ENCODE data around the gene ISG20.

The ISG20 gene

DNA sequence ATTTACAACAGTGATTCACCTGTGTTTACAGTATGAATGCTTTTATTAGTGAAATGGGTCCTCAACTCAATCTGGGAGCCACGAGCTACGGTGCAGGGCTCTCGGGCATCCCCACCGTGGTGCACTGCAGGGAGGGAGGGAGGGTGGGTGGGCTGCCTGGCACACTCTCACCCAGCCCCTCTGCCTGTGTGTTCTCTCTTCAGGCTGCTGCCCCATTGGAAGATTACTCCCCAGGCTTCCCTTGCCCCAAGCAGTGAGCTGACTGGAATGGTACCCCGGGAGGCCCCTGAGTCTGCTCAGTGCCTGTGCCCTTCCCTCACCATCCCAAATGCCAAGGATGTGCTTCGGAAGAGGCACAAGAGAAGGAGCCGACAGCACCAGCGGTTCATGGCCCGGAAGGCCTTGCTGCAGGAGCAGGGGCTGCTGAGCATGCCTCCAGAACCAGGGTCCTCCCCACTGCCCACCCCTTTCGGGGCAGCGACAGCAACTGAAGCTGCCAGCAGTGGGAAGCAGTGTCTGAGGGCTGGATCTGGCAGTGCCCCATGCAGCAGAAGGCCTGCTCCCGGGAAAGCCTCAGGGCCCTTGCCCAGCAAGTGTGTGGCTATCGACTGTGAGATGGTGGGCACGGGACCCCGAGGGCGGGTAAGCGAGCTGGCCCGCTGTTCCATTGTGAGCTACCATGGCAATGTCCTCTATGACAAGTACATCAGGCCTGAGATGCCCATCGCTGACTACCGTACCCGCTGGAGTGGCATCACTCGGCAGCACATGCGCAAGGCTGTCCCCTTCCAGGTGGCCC is 12.7 kb upstream of the ISG20 start:
- TF ChIP-seq, protein P1, sequence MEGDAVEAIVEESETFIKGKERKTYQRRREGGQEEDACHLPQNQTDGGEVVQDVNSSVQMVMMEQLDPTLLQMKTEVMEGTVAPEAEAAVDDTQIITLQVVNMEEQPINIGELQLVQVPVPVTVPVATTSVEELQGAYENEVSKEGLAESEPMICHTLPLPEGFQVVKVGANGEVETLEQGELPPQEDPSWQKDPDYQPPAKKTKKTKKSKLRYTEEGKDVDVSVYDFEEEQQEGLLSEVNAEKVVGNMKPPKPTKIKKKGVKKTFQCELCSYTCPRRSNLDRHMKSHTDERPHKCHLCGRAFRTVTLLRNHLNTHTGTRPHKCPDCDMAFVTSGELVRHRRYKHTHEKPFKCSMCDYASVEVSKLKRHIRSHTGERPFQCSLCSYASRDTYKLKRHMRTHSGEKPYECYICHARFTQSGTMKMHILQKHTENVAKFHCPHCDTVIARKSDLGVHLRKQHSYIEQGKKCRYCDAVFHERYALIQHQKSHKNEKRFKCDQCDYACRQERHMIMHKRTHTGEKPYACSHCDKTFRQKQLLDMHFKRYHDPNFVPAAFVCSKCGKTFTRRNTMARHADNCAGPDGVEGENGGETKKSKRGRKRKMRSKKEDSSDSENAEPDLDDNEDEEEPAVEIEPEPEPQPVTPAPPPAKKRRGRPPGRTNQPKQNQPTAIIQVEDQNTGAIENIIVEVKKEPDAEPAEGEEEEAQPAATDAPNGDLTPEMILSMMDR (IDR thresholded peaks at IDR 0.05), result no peak

DNA sequence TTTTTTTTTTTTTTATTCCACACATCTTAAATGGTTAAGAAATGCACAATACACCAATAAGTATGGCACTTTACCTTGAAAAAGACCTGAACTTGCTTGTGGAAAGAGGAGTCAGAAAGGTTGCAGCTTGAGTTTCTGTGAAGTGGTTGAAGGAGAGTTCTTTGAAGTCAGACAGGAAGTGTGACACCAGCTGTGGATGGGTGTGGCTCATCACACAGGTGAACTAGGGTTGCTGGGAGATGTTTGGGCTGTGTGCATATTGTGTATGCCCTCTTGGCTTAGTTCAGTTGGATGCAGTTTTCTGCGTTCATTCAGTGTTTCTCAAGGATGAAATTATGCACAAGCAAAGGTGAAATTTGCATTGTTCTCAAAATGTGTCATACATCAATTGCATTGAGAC is 11.4 kb upstream of the ISG20 start:
- TF ChIP-seq, protein P1 (IDR thresholded peaks at IDR 0.05), result no peak

DNA sequence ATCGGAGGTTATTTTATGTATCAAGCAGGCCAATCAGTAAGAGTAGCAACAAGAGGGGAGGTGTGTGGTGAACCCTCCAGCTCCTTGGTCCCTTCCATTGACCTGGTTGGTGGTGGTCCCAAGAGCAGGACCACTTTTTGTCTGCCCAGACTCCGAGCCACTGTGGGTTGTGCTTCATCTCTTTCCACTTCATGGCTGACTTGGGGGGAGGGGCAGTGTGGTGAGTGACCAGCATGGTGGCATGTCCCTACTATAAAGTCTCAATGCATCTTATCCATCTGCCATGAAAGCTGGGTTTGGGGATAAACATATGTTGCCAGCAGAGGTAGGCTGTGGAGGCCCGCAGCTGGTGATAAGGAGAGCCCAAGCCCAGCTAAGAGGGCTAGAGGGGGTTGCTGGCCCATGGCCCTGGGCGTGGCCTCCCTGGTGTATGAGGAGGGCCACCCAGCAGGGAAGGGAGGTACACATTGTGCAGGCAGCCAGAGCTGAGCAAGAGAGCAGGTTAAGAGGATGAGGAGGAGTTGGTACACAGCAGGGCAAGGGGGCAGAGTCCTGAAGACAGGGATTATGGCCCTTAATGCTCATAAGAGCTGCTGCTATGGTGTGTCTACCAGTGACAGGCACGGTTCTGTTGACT is 10.7 kb upstream of the ISG20 start:
- TF ChIP-seq, protein P1 (IDR thresholded peaks at IDR 0.05), result no peak

DNA sequence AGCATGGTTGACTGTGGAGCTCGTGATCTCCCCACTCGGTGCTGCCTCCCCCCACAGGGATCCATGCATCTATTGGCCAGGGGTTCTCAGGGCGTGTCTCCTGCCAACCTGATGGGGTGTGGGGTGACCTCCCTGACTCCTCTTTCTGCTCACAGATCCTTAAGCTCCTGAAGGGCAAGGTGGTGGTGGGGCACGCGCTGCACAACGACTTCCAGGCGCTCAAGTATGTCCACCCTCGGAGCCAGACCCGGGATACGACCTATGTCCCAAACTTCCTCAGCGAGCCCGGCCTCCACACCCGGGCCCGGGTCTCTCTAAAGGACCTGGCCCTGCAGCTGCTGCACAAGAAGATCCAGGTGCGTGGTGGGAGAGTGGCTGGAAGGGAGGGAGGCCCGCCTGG is 9.7 kb upstream of the ISG20 start:
- TF ChIP-seq, protein P1 (IDR thresholded peaks at IDR 0.05), result no peak

DNA sequence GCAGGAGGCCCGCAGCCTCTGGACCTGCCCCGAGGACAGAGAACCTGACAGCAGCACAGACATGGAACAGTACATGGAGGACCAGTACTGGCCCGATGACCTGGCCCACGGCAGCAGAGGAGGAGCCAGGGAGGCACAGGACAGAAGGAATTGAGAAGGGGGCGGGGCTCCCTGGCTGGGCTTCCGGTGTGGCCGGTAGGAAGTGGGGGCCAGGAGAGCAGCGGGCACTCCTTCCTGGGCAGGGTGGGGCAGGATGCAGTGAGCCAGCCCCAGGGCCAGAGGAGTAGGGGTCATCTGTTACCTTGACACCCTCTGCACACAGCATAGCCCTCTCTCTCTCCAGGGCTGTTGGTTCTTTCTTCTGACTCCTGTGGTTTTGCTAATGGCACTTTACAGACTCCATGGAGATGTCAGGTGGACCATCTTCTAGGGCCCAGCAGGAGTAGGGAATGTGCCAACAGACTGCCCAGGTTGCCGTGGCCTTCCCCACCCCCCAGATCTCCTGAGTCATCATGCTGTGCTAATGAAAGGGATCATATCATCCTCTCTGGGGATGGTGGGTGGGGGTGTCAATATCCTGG is 8.6 kb upstream of the ISG20 start:
- TF ChIP-seq, protein P1 (IDR thresholded peaks at IDR 0.05), result no peak

DNA sequence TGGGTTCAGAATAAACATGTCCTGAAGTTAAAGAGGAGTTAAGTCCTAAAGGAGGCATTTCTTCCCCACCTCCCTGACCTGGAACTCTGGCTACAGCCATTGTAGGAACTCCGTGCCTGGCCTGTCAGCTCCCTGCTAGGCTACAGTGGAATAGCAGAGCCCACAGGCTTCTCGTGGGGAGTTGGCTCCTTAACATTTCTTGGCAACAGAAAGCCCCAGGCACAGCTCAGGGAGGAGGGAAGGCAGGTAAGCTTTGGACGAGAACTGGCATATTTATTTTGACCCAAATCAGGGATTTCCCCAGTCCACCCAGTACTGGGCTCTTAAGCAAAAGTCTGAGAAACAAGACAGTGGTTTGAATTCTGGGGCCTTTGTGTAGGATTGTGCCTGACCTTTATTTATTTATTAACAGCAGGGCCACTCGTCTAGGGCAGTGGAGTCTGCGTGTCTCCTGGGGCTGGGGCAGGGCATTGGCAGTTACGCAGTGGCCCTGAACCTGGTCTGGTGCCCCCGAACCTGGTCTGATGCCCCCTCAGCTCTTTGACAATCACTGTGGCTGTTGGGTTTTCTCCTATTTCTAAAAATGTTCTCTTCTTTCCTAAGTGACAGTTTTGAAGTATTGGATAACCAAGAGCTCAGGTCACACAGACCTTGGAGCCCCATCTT is 7.9 kb upstream of the ISG20 start:
- TF ChIP-seq, protein P1 (IDR thresholded peaks at IDR 0.05), result no peak

DNA sequence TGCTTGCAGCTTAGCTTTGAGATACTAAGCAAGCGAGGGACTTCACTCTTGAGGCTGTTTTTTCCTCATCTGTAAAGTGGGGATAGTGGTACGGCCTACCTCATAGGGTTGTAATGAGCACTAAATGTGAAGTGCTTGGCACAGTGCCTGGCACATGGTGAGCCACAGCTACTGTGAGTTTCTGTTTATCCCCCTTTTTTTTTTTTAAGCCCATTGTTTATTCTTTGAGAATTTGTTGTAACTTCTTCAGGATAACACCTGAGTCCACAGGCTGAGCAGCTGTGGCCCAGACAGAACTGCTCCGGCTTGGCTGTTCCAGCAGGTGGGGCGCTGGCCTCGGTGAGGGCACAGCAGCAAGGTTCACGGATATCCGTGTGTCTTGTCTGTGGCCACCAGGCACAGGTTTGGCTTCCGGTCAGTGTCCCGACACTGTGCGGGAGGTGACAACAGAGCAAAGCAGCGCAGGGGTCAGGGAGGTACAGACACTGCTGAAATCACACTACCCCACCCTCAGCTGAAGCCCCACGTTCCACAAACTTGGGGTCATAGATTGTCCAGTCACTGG is 7.3 kb upstream of the ISG20 start:
- TF ChIP-seq, protein P1 (IDR thresholded peaks at IDR 0.05), result no peak
